HG03439 (cell line): Measurements from ENCODE around the gene LRRC37A2.
"Not testable (repeated sequence)": the region's sequence is repeated elsewhere in the genome, so short reads cannot be mapped to it uniquely, and the experiment has no call there.

Experiments
- ATAC-seq: cut with Tn5 transposase; IDR thresholded peaks from one replicate; pipeline ENCODE4 v1.9.1; 2021; ENCODE audit warnings: mild to moderate bottlenecking, moderate library complexity; ENCODE audit not compliant: unreplicated experiment

The LRRC37A2 gene

DNA sequence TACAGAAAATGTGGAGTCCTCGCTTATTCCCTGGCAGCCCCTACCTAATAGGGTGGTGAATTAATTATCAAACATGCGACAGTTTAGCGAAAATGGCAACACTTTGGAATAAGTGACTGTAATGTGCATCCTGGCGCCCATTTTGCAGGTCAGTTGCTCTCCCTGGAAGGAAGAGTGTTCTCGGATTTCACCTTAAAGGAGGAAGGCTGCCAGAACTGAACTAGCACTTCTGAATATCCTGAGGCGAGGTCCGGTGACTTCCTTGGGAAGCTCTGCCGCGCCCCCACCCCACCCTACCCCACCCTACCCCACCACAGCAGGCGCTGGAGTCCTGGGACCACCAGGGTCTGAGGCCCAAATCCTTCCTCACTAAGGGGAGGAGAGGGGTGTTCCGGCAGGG is at the start of gene LRRC37A2:
Gene LRRC37A2 (plus strand): TSS at position 301 of the 400 bp plus-strand sequence. CDS start 245 bp downstream, outside the sequence.
- not testable (repeated sequence) for ATAC-seq

DNA sequence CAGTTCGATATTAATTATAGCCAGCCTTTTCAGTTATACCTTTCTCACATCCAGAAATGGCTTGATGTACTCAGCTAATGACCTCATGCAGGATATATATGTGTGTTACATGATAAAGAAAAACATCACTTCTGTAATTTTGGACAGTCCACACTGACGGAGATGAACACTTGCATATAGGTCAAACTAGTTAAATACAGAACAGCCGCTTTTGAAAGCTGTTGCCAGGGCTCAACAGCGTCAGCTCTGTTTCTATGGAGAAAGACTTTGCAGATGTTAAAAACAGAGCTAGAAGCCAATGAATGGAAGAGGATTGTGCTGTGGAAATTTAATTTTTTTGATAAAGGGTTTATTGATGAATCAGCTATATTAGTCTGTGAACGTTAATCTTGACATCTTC is 44.6 kb upstream of the LRRC37A2 start:
- not testable (repeated sequence) for ATAC-seq

DNA sequence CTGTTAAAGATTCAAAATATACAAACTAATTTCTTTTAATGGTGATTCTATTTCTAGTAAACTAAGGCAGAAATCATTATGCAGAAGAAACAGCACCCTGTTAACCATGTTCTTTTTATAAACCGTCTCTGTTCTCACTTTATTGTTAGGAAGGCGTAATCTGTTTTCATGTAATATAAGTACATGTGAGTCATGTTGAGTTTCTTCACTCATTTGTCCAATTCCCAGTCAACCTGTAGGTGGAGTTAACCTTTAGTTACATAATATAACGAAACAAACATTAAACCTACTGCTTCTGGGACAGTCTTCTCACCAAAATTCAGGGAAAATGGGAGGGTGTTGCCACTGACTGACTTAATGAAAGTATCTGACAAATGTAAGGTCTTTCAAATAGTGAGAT is 37.8 kb upstream of the LRRC37A2 start:
- ATAC-seq = not testable (repeated sequence)

DNA sequence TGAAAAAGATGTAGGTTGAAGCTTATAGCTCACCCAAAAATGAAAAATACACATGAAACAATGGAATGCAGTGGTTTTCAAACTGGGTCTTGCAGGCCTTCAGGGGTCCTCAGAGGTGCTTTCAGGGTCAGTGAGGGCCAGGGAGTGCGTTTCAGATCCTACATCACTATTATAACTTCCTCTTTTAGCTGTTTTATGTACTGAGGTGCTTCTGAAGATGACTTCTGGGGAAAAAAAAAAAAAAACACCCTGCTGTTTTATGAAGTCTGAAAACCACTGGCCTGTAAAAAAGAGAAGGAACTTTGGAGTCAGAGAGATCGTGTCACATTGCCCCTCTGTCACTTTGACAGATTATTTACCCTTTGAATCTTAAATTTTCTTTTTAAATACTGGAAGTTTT is 36.7 kb upstream of the LRRC37A2 start:
- ATAC-seq = not testable (repeated sequence)

DNA sequence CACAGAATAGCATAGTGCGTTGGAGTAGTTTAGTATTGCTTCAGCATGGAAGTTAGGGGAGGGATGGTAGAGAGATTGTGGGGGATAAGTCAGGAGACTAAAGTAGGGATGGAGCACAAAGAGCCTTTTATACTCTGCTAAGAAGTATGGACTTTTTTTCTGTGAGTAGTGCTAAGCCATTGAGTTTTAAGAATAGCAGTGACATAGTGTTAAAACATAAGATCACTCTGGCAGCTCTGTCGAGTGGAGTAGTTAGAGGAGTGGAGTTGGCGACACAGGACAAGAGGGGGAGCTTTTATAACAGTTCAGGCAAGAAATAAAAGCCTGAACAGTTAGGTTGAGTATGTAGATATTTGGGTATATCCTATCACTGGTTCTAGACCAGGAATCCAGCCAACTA is 33.4 kb upstream of the LRRC37A2 start:
- not testable (repeated sequence) for ATAC-seq

DNA sequence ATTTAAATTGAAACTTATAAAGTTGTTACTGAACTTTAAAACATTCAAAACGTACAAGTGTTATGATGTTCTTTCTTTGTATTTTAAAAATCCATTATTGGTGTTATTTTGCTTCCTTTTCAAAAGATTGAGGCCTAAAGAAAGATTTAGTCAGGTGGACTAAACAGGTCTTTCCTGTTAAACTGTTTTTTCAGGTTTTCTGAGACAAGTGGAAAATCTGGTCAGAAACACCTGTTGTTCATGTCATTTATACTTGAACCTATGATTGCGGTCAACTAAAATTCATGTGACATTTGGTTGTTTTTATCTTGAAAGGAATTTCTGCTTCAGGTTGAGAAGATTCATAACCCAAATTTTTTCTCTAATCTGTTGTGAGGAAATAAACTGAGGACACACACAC is 31.0 kb upstream of the LRRC37A2 start:
- not testable (repeated sequence) for ATAC-seq

DNA sequence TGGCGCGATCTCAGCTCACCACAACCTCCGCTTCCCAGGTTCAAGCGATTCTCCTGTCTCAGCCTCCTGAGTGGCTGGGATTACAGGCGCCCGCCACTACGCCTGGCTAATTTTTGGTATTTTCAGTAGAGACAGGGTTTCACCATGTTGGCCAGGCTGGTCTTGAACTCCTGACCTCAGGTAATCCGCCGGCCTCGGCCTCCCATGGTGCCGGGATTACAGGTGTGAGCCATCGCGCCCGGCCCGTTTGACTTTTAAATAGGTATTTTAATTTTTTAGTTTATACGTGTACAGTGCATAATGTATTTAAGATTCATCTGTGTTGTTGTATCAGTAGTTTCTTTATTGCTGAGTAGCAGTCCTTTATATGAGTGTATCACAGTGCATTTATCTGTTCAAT is 20.2 kb upstream of the LRRC37A2 start:
- ATAC-seq = not testable (repeated sequence)

DNA sequence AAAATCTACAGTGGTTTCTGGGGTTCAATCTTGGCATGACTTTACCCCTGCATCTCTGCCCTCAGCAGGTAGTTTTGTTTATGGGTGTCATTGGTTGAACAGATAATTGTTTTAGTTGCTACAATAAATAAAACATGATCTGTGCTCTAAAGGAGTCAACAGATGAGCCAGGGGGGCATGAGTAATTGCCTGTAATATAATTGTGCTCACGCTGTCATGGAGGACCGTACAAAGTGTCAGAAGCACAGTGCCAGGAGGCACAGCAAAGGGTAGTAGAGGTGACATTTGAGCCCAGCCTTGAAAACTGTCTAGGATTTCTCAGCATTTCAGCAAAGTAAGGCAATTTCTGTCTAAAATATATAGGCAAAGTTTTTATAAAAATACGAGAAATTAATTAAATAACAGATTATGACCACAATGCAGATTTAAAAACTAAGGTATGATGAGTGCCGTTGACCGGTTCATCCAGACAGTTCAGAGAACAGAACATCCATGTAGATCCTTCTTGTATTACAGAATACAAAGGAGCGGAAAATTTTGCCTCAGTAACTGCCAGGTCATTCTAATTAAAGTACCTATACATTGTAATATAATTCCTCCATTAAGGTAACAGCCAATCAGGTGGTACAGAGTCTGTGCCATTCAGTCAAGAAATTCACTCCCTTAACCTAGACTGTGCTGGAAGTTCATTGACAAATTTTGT is 12.7 kb upstream of the LRRC37A2 start:
- not testable (repeated sequence) for ATAC-seq

DNA sequence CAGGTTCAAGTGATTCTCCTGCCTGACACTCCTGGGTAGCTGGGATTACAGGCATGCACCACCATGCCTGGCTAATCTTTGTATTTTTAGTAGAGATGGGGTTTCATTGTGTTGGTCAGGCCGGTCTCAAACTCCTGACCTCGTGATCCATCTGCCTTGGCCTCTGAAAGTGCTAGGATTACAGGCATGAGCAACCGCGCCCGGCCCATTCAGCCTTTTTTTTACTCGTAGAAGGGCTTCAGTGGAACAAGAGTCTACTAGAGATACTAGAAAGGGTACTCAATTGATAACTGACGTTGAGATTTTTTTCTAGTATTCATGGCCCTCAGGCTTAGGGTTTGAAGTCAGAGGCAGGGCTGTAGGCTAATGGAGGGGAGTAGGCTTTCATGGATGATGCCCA is 6.4 kb upstream of the LRRC37A2 start:
- not testable (repeated sequence) for ATAC-seq

DNA sequence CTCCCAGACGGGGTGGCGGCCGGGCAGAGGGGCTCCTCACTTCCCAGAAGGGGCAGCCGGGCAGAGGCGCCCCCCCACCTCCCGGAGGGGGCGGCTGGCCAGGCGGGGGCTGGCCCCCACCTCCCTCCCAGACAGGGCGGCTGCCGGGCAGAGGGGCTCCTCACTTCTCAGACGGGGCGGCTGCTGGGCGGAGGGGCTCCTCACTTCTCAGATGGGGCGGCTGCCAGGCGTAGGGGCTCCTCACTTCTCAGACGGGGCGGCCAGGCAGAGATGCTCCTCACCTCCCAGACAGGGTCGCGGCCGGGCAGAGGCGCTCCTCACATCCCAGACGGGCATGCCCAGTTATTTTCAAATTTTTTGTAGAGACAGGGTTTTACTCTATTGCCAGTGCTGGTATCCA is 22.4 kb downstream of the LRRC37A2 start:
- not testable (repeated sequence) for ATAC-seq

DNA sequence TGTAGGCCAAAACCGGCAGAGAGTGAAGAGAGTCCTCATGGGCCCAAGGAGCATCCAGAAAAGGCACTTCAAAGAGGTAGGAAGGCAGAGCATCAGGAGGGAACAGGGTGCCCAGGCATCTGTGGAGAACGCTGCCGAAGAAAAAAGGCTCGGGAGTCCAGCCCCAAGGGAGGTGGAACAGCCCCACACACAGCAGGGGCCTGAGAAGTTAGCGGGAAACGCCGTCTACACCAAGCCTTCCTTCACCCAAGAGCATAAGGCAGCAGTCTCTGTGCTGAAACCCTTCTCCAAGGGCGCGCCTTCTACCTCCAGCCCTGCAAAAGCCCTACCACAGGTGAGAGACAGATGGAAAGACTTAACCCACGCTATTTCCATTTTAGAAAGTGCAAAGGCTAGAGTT is 36.3 kb downstream of the LRRC37A2 start:
- ATAC-seq = not testable (repeated sequence)

DNA sequence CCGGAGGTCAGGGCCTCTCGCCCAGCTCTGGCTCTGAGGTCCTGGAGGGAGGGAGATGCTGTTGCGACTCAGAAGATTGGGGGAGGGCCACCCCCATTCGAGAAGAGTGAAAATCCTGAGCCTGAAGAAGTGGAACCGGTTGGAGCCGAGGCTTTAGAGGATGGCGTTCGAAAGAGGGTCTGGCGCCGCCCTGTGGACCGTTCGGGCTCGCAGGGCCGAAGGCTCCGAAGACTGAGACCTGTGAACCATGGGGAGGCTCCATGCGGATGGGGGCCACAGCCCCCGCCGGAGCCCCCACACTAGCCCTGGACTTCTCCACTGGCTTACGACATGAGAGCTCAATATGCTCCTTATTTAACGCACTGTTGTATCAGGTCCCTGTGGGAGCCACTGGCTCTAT is 46.9 kb downstream of the LRRC37A2 start:
- ATAC-seq = not testable (repeated sequence)

DNA sequence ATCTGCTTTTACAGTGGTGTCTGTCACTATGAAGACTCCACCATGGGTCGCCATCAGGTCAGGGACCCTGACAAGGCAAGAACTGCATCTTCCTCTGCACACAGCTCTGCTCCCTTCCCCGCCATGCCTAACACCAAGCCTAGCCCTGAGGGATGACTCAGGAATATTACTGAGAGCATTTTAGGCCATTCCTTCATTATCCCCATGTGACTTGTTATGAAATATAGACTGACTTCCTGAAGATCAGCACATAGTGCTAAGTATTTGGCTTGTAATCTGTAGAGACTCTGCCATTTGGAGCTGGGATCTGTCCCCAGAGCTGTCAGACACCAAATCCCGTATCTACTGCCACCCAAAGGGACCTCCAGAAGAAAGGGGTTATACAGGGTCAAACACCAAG is 47.8 kb downstream of the LRRC37A2 start:
- ATAC-seq = not testable (repeated sequence)

DNA sequence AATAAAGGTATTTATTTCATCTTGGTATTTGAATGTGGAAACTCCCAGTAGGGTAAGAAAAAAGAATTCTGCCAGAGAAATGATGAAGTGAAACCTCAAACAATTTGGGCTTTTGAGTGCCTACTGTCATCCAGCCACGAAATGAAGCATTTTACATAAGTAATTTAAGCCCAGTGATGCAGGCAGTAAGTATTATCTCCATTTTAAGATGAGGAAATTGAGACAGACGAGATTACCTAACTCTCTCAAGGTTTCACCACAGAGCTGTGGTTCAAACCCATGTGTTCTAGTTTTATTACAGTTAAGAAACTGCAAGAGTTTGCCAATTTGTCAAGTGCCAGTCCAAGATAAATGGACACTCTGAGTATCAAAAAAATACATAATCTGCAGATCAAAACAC is 54.0 kb downstream of the LRRC37A2 start:
- not testable (repeated sequence) for ATAC-seq

DNA sequence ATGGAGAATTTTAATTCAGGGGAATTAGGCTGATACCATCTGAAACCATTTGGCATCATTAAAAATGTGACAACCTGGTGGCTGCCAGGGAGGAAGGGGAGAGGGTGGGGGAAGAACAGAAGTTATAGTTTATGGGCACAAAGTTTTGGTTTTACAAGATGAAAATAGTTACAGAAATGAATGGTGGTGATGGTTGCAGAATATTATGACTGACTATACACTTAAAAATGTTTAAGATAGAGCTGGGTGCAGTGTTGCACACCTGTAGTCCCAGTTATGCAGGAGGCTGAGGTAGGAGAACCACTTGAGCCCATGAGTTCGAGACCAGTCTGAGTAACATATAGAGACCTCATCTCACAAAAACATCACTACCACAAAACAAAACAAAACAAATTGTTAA is 54.7 kb downstream of the LRRC37A2 start:
- ATAC-seq = not testable (repeated sequence)

DNA sequence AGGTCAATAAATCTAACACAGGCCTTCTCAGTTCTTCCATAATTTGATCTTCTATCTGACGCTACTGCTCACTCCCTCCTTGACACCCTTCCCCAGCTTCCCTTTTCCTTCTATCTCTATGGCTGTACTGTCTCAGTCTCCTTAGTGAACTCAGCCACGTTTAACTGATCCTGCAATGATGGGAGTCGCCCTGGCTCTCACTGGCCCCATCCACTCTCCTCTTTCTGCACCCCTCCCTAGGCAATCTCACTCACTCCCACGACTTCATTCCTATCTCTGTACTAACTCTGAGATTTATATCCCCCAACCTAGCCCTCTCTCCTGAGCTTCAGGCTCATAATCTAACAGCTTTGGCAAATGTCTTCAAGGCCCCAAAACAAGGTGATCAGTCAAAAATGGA is 59.5 kb downstream of the LRRC37A2 start:
- not testable (repeated sequence) for ATAC-seq

DNA sequence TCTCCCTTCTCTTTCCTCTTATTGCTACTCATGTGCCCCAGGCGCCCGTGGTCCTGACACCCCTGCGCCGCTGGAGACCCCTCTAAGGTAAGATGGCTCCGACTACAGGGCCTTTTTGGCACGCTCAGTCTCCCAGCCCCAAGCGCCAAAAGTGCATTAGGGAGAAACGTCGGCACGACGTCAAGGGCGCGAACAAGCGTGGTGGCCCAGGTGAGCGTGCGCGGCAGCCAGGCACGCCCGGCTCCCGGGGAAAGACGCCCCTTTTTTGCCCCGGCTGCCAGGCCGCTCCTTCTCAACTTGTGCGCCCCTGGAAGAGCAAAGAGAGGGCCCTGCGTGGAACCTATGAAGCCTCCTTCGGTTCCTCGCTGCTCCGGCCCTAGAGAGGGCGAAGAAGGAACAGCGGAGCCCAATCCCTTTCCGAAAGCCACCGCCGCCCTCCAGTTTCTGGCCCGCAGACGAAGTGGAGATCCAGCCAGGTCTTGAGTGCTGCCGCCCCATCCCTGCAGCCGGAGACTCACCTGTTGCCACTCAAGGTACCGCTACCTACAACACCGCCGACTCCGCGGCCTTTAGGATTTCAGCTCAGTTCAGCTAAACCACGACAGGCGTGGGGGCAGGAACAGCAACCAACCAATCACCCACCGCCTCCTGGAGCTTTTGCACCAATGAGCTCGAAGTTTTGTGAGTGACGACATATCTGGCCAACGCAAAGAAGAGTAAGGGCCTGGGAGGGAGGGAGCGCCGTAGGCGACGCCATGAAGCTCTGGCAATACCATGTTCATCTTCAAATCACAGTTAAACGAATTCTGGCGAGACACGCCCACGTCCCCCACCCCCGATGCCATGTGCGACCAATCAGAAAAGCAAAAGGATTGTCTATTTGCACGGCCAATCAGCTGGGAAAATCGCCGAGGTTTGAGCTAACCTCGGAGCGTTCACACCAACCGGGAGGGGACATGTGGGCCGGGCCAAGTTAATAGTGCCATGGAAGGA is 67.1 kb downstream of the LRRC37A2 start, which contains the start of gene ARL17A:
Gene ARL17A (minus strand): TSS at position 609 of the 993 bp plus-strand sequence. CDS start 3,369 bp downstream, outside the sequence.
- peak; percentile 92 for ATAC-seq

DNA sequence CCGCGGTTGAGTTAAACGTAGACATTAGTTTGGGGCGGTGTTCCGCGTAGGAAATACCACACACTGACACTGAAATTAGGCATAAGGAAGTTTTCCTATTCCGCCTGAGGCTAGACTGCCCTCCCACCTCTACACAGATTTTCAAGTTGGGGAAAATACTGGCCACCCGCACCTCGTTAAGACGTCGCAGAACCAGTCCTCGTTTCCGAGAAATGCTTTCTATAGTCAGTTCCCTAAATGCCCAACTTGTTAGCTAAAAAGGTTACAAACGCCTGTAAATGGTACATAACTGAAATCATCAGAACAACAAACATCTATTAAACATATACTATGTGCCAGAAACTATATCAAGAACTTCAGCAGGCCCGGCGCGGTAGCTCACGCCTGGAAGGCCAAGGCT is 67.8 kb downstream of the LRRC37A2 start:
- not testable (repeated sequence) for ATAC-seq

DNA sequence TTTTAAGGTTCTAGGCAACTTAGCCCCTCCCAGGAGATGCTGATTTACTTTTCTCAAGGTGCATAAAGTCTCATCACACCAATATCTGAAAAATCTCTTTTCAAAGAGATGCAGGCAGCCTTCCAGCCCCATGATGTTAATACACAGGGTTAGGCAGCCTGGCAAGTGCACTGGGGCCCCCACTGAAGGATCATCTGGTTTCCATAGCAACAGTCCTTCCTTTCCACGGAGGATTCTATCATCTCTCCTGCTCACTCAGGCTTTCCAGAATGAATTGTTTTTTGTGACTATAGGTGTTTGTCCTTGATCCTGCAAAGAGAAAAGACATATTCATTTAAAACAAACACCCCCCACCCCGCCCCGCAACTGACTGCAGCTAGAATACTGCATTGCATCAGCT is 73.2 kb downstream of the LRRC37A2 start:
- not testable (repeated sequence) for ATAC-seq

DNA sequence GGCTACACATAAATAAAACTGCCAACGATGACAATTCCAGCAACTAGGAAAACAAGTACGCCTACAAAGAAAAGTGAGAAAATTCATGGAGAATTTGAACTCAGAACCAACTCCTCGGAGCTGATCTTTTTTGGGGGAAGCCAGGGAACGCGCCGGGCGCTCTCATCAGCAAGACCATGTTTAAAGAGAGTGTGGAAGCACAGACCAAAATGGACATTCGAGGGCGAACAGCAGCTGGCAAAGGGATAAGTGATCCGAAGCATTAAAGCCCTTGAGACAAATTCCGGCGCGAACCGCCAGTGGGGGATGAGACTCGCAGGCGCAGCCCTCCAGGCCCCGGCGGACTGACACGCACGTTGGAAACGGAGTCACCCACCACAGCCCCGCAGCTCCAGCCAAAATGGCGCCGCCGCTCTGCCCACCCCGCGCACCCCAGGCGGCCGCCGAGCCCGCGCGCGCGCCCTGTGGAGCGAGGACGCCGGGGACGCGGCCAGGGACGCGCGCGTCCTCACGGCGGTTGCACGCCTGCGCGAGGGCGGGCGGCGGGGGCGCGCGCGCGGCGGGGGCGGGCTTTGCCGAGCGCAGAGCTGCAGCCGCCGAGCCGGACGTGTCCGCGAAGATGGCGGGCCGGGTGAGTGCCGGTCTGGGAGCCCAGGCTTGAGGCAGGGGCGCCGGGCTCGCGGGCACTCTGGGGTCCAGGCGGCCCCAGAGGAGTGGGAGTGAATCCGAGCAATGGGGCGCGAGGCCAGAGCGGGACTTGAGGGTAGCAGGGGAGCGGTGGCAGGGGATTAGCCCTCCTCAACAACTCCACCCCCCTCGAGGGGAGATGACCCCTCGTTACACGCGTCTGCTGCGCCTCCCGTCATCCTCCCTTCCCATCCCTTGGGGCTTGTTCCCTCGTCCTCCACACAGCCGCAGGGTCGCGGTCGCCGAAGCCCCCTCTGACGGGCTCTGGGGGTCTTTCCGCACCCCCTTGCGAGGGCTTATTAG is 78.2 kb downstream of the LRRC37A2 start, which contains the start of gene NSF:
Gene NSF (plus strand): TSS at position 513 of the 990 bp plus-strand sequence. CDS start 107 bp downstream, at position 620.
- peak; percentile 75 for ATAC-seq
